Upper lobe of left lung (tissue), 6 donors: Measurements from ENCODE around the gene TOGARAM2. TPM values are rescaled to one million over a fixed set of nuclear protein-coding genes. Genes with fewer than 3 reads are reported as not detected.
"Not testable (repeated sequence)": the region's sequence is repeated elsewhere in the genome, so short reads cannot be mapped to it uniquely, and the experiment has no call there.

Experiments
- ATAC-seq, 2 donors: fragments of 200-7000 bp; cut with Tn5 transposase; one replicate each; pipeline ENCODE4 v1.9.1; 2022; ENCODE audit warnings: mild to moderate bottlenecking in 2 of 2, moderate library complexity in 2 of 2; ENCODE audit not compliant: low FRiP score in 2 of 2
- DNase-seq, 2 donors: peaks; one replicate each; pipeline ENCODE4 v3.0.0-alpha.2; 2019 to 2020
- H3K27ac ChIP-seq, 4 donors: fragments of 200-600 bp; sonication (generic); one replicate each; pipeline ENCODE4 v1.5.1; 2016 to 2019
- H3K27me3 ChIP-seq, 4 donors: fragments of 200-600 bp; sonication (generic); one replicate each; pipeline ENCODE4 v1.5.1; 2017 to 2019
- H3K36me3 ChIP-seq, 4 donors: fragments of 200-600 bp; sonication (generic); one replicate each; pipeline ENCODE4 v1.5.1; 2016 to 2019
- H3K4me1 ChIP-seq, 4 donors: fragments of 200-600 bp; sonication (generic); one replicate each; pipeline ENCODE4 v1.5.1; 2018 to 2019
- H3K4me3 ChIP-seq, 4 donors: fragments of 200-600 bp; sonication (generic); one replicate each; pipeline ENCODE4 v1.5.1; 2017 to 2019; ENCODE audit warnings: mild to moderate bottlenecking in 2 of 4, moderate library complexity in 1 of 4
- H3K9me3 ChIP-seq, 4 donors: fragments of 200-600 bp; sonication (generic); one replicate each; pipeline ENCODE4 v1.5.1; 2018 to 2019
- CTCF ChIP-seq, 6 experiments: fragments of 450-650 bp in 4 of 6; fragments of 200-600 bp in 2 of 6; sonication (generic) in 2 of 6; IDR thresholded peaks; one replicate each; pipeline ENCODE4 v1.5.1; 2016 to 2019; ENCODE audit warnings: antibody characterized with exemption in 6 of 6
- EP300 ChIP-seq, 4 donors: sonication (generic); formaldehyde crosslinking; IDR thresholded peaks; one replicate each; pipeline ENCODE4 v1.5.1; 2017; ENCODE audit warnings: antibody characterized with exemption in 4 of 4, control low read depth in 2 of 4
- POLR2A ChIP-seq, 4 donors: fragments of 450-650 bp; IDR thresholded peaks; one replicate each; pipeline ENCODE4 v1.5.1; 2016 to 2017; ENCODE audit warnings: antibody characterized with exemption in 4 of 4, mild to moderate bottlenecking in 2 of 4
- POLR2AphosphoS5 ChIP-seq, 2 donors: sonication (generic); formaldehyde crosslinking; IDR thresholded peaks; one replicate each; pipeline ENCODE4 v1.5.1; 2017; ENCODE audit warnings: antibody characterized with exemption in 2 of 2
- WGBS, 2 donors: methylation state at CpG; one replicate each; pipeline ENCODE4 v1.1.5; 2017 to 2018; 5-methylcytosine and 5-hydroxymethylcytosine counted together
- total RNA-seq, 6 donors: library from RNA; depleted of rRNA in 4 of 6; stranded (reverse); fragments of >200 nt in 4 of 6; gene quantifications; one replicate each; pipeline versions ENCODE4 v1.1.0 to v1.2.1, GENCODE V29; 2016 to 2021
- donor health status: DM: no; HTN: no; CAD: no; lungs with moderate emphysema.
- donor health status: DM: no; HTN: yes; CAD: no; lungs with severe emphysema.

The TOGARAM2 gene
- total RNA-seq, 6 donors from 2014 or later: 0.37 to 24.5 (median 10.9) TPM

DNA sequence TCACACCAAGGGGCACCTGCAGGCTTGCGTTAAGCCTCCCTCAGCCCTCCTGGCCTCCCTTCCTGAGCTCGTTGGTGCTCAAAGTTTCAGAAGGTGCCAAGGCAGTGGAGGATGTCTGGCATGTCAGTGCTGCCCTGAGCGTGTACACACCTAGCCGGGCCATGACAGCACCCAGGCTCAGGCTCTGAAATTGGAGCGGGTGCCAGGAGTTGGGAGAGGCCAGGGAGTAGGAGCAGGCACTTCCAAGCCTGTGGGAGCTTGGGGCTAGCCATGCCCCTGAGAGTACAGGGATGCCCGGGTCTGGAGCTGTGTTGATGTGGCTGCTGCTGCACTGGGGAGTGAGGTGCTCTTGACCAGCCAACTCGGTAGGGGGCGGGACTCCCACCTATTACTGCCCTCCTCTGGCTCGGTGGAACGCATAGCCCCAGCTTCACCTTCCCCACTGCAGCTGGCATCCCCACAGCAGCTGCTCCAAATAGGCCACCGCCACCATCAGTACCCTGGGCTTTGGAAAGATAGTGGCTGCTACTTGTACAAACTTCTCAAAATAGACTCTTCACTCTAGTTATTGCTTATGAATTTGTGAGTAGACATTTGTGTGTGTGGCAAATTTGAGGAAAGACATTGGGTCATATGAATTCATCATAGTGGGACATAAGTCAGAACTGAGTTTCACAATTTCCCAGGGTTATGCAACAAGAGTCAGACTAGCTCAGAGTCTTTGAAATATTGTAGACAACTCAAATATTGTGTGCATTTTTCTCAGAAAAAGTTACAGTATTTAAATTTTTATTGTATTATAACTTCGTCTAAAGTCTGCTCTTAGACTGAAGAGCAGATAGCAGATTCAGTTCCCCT is 100.0 kb downstream of the TOGARAM2 start:
- no peak for TF ChIP-seq POLR2A (IDR thresholded peaks at IDR 0.05)
- peak in 1 of 2 donors; percentile 60 for TF ChIP-seq POLR2AphosphoS5 (IDR thresholded peaks at IDR 0.05)
- peak in 1 of 4 donors; percentile 12 for TF ChIP-seq EP300 (IDR thresholded peaks at IDR 0.05)
- TF ChIP-seq CTCF (IDR thresholded peaks at IDR 0.05): no peak
- DNase-seq (no peak), ATAC-seq (peak; percentile 59 to 60)
- Histone ChIP-seq H3K4me3 (no peak overlapping the region), H3K27ac (peak overlapping the region; percentile 16 to 81 (median 43)), H3K36me3 (no peaks in the 10 kb centered on the region), H3K4me1 (peaks cover 0 to 5% (median 0%) of the 10 kb centered on the region in 4 donors), H3K27me3 (no peaks in the 10 kb centered on the region), H3K9me3 (peaks cover 0 to 16% (median 10%) of the 10 kb centered on the region in 4 donors)
- WGBS, 2 donors: 76 to 91% methylated on average over 11 to 12 of the region's 12 CpGs

DNA sequence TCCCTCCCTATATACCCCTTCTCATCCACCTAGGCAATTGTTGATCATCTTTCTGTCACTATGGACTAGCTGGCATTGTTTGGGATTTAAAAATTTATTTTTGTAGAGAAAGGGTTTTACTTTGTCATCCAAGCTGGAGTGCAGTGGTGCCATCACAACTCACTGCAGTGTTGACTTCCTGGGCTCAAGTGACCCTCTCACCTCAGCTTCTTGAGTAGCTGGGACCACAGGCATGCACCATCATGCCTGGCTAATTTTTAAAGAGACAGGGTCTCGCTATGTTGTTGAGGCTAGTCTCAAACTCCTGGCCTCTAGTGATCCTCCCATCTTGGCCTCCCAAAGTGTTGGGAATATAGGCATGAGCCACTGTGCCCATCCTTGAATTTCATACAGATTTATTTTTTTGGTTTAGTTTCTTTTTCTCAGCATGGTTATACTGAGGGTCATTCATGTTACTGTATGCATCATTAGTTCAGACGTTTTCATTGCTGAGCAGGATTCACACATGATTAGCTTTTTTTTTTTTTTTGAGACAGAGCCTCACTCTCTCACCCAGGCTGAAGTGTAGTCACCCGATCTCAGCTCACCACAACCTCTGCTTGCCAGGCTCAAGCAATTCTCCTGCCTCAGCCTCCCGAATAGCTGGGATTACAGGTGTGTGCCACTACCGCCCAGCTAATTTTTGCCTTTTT is 101.9 kb downstream of the TOGARAM2 start:
- 83 to 86% methylated on average over 5 of the region's 5 CpGs for WGBS, 2 donors

GRCh38 chr2:29084554-29084953 is 103.5 kb downstream of the TOGARAM2 start:
- Histone ChIP-seq H3K4me1 (peaks cover 0 to 5% (median 0%) of the 10 kb centered on the region in 4 donors), H3K4me3 (no peak overlapping the region), H3K27ac (no peak overlapping the region), H3K36me3 (no peaks in the 10 kb centered on the region), H3K27me3 (no peaks in the 10 kb centered on the region), H3K9me3 (peaks cover 0 to 12% (median 8%) of the 10 kb centered on the region in 4 donors)
- 93% methylated on average over 1 of the region's 1 CpG for WGBS, 2 donors
- DNase-seq (no peak), ATAC-seq (no peak)
- TF ChIP-seq POLR2AphosphoS5 (IDR thresholded peaks at IDR 0.05) (no peak), POLR2A (IDR thresholded peaks at IDR 0.05) (no peak), EP300 (IDR thresholded peaks at IDR 0.05) (no peak), CTCF (IDR thresholded peaks at IDR 0.05) (no peak)

More for the DNA sequence above, 101.9 kb downstream of the TOGARAM2 start:
- ATAC-seq (no peak), DNase-seq (no peak)
- TF ChIP-seq CTCF (IDR thresholded peaks at IDR 0.05): no peak
- TF ChIP-seq POLR2AphosphoS5 (IDR thresholded peaks at IDR 0.05): no peak
- no peak for TF ChIP-seq POLR2A (IDR thresholded peaks at IDR 0.05)
- Histone ChIP-seq H3K27ac (no peak overlapping the region), H3K4me3 (no peak overlapping the region), H3K36me3 (no peaks in the 10 kb centered on the region), H3K27me3 (no peaks in the 10 kb centered on the region), H3K4me1 (peaks cover 0 to 5% (median 0%) of the 10 kb centered on the region in 4 donors), H3K9me3 (peaks cover 0 to 16% (median 10%) of the 10 kb centered on the region in 4 donors)

GRCh38 chr2:29090311-29090710 is 109.2 kb downstream of the TOGARAM2 start:
- not testable (repeated sequence) for H3K4me3 ChIP-seq, DNase-seq, H3K36me3 ChIP-seq, H3K27me3 ChIP-seq, H3K4me1 ChIP-seq, ATAC-seq, H3K27ac ChIP-seq, H3K9me3 ChIP-seq
- WGBS, 2 donors: 85 to 92% methylated on average over 7 of the region's 7 CpGs

DNA sequence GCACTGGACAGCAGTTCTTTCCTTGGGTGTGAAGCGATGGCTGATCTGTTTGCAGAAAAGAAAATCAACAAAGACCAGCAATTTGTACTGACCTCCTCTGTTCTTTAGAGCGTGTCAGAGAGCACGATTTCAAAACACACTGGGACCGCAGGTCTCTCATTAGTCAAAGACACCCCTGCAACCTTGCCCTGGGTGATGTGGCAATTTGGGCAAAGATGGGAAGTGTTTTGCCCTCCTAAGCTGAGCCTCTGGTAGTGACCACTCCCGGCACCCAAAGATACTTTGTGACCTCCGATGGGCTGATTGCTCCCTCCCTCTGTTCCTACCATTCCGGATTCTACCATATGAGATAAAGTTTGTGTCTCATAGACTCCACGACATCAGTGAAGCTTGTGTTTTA is 115.9 kb downstream of the TOGARAM2 start:
- DNase-seq (no peak), ATAC-seq (no peak)
- Histone ChIP-seq H3K27ac (no peak overlapping the region), H3K36me3 (no peaks in the 10 kb centered on the region), H3K27me3 (no peaks in the 10 kb centered on the region), H3K4me3 (no peak overlapping the region), H3K4me1 (no peaks in the 10 kb centered on the region), H3K9me3 (no peaks in the 10 kb centered on the region)
- TF ChIP-seq POLR2A (IDR thresholded peaks at IDR 0.05) (no peak), EP300 (IDR thresholded peaks at IDR 0.05) (no peak), CTCF (IDR thresholded peaks at IDR 0.05) (no peak), POLR2AphosphoS5 (IDR thresholded peaks at IDR 0.05) (no peak)
- WGBS, 2 donors: 73 to 76% methylated on average over 8 of the region's 8 CpGs
